WTC11 (cell line): ENCODE results near the gene ARIH1. TPM values are rescaled to one million over a fixed set of nuclear protein-coding genes. Genes with fewer than 3 reads are reported as not detected.

Experiments used
- ATAC-seq: fragments of 200-7000 bp; cut with Tn5 transposase; 2 replicates; pipeline ENCODE4 v1.10.0; 2021; ENCODE audit warnings: mild to moderate bottlenecking, moderate library complexity
- CTCF ChIA-PET: fragments of 300-600 bp; sonication (Branson Sonifier 250); formaldehyde crosslinking; loops from one replicate; lab custom pipeline; 2021; ENCODE audit warnings: antibody characterized with exemption; lab: Charles Lee
- POLR2A ChIA-PET: fragments of 350-600 bp; sonication (Branson Sonifier 250); formaldehyde crosslinking; loops from one replicate; lab custom pipeline; 2021; ENCODE audit warnings: antibody characterized with exemption; lab: Charles Lee
- DNase-seq: peaks from one replicate; pipeline ENCODE4 v3.0.0; 2021; ENCODE audit warnings: low spot score
- H3K27ac Mint-ChIP-seq: 2 replicates; pipeline ENCODE4 v1.8.0; 2021; ENCODE audit warnings: mixed read lengths
- H3K27me3 Mint-ChIP-seq: 2 replicates; pipeline ENCODE4 v1.8.0; 2021; ENCODE audit warnings: low read depth, mild to moderate bottlenecking, moderate library complexity, mixed read lengths
- H3K36me3 Mint-ChIP-seq: 2 replicates; pipeline ENCODE4 v1.8.0; 2021; ENCODE audit warnings: mixed read lengths
- H3K4me1 Mint-ChIP-seq: 2 replicates; pipeline ENCODE4 v1.8.0; 2022; ENCODE audit warnings: mixed read lengths
- H3K4me3 Mint-ChIP-seq: 2 replicates; pipeline ENCODE4 v1.8.0; 2021; ENCODE audit warnings: mild to moderate bottlenecking, moderate library complexity, mixed read lengths
- H3K9me3 Mint-ChIP-seq: 2 replicates; pipeline ENCODE4 v1.8.0; 2021; ENCODE audit warnings: mixed read lengths
- EMX1 ChIP-seq: fragments of 250-450 bp; sonication (Bioruptor Pico); IDR thresholded peaks from 2 replicates; pipeline ENCODE4 v1.8.0; 2021; ENCODE audit warnings: mild to moderate bottlenecking
- GTF2I ChIP-seq: fragments of 250-450 bp; sonication (Bioruptor Pico); conservative IDR thresholded peaks from 2 replicates; pipeline ENCODE4 v1.4.0; 2021; ENCODE audit warnings: mild to moderate bottlenecking
- JAZF1 ChIP-seq: fragments of 250-450 bp; sonication (Bioruptor Pico); IDR thresholded peaks from 2 replicates; pipeline ENCODE4 v1.9.0; 2021; ENCODE audit warnings: moderate library complexity, mild to moderate bottlenecking, inconsistent platforms
- JUN ChIP-seq: sonication (generic); formaldehyde crosslinking; IDR thresholded peaks from 2 replicates; pipeline ENCODE4 v1.8.0; 2023; ENCODE audit warnings: mild to moderate bottlenecking, missing genetic modification reagents
- NR2C2 ChIP-seq: sonication (generic); formaldehyde crosslinking; IDR thresholded peaks from 2 replicates; pipeline ENCODE4 v1.8.0; 2022; ENCODE audit warnings: mild to moderate bottlenecking, missing genetic modification reagents
- PRRX2 ChIP-seq: fragments of 250-450 bp; sonication (Bioruptor Pico); IDR thresholded peaks from 2 replicates; pipeline ENCODE4 v1.8.0; 2021; ENCODE audit warnings: mild to moderate bottlenecking
- SMAD3 ChIP-seq: sonication (generic); formaldehyde crosslinking; IDR thresholded peaks from 2 replicates; pipeline ENCODE4 v1.8.0; 2022; ENCODE audit warnings: missing genetic modification reagents, mild to moderate bottlenecking, borderline replicate concordance
- ZNF121 ChIP-seq: sonication (generic); formaldehyde crosslinking; IDR thresholded peaks from 2 replicates; pipeline ENCODE4 v1.8.0; 2023; ENCODE audit warnings: missing genetic modification reagents
- ZNF138 ChIP-seq: sonication (generic); formaldehyde crosslinking; conservative IDR thresholded peaks from 2 replicates; pipeline ENCODE4 v1.8.1; 2022; ENCODE audit warnings: mild to moderate bottlenecking, moderate library complexity, missing genetic modification reagents
- ZNF232 ChIP-seq: sonication (generic); formaldehyde crosslinking; IDR thresholded peaks from 2 replicates; pipeline ENCODE4 v1.8.0; 2022; ENCODE audit warnings: mild to moderate bottlenecking, missing genetic modification reagents
- ZNF416 ChIP-seq: fragments of 250-450 bp; sonication (Bioruptor Pico); IDR thresholded peaks from 2 replicates; pipeline ENCODE4 v1.9.0; 2021; ENCODE audit warnings: mild to moderate bottlenecking, inconsistent platforms
- total RNA-seq: library from RNA; stranded (reverse); gene quantifications from 3 replicates; pipeline ENCODE4 v1.2.3, GENCODE V29; 2021
- TF ChIP-seq, protein P1 (sequence below): sonication (generic); formaldehyde crosslinking; IDR thresholded peaks from 2 replicates; pipeline ENCODE4 v1.8.0; 2023; ENCODE audit warnings: missing genetic modification reagents, mild to moderate bottlenecking, borderline replicate concordance
- TF ChIP-seq, protein P2 (sequence below): sonication (generic); formaldehyde crosslinking; IDR thresholded peaks from 2 replicates; pipeline ENCODE4 v1.8.1; 2022; ENCODE audit warnings: low read depth, missing genetic modification reagents, borderline replicate concordance
- TF ChIP-seq, protein P3 (sequence below): sonication (generic); formaldehyde crosslinking; conservative IDR thresholded peaks from 2 replicates; pipeline ENCODE4 v1.8.1; 2023; ENCODE audit warnings: mild to moderate bottlenecking, low read depth, missing genetic modification reagents, moderate library complexity
- TF ChIP-seq, protein P4 (sequence below): sonication (generic); formaldehyde crosslinking; IDR thresholded peaks from 2 replicates; pipeline ENCODE4 v1.8.1; 2022; ENCODE audit warnings: low read depth, mild to moderate bottlenecking, moderate library complexity, missing genetic modification reagents, borderline replicate concordance

ARIH1 gene
- total RNA-seq, 1 experiment from 2014 or later = 198 TPM

DNA sequence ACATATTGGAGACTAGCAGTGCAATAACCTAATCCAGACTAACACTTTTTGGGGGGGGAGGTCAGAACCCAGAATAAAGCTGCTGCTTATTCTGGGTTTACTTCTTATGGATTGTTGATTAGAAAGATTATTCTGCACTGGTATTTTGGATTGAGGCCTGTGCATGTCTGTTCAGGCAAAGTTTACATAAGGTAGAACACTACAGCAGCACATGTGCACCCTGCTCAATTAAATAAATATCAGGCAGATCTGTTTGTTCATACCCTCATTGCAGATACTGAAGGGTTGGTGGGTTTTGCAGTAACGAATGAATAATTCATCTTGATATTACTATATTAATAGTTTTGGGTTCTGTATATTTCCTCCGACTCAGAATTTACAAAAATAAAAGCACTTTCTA is 19.1 kb downstream of the ARIH1 start:
- TF ChIP-seq GTF2I (CRISPR knock-in tag) = no peak
- no peak for TF ChIP-seq ZNF121
- TF ChIP-seq JUN (CRISPR knock-in tag) = no peak
- TF ChIP-seq, protein P1, sequence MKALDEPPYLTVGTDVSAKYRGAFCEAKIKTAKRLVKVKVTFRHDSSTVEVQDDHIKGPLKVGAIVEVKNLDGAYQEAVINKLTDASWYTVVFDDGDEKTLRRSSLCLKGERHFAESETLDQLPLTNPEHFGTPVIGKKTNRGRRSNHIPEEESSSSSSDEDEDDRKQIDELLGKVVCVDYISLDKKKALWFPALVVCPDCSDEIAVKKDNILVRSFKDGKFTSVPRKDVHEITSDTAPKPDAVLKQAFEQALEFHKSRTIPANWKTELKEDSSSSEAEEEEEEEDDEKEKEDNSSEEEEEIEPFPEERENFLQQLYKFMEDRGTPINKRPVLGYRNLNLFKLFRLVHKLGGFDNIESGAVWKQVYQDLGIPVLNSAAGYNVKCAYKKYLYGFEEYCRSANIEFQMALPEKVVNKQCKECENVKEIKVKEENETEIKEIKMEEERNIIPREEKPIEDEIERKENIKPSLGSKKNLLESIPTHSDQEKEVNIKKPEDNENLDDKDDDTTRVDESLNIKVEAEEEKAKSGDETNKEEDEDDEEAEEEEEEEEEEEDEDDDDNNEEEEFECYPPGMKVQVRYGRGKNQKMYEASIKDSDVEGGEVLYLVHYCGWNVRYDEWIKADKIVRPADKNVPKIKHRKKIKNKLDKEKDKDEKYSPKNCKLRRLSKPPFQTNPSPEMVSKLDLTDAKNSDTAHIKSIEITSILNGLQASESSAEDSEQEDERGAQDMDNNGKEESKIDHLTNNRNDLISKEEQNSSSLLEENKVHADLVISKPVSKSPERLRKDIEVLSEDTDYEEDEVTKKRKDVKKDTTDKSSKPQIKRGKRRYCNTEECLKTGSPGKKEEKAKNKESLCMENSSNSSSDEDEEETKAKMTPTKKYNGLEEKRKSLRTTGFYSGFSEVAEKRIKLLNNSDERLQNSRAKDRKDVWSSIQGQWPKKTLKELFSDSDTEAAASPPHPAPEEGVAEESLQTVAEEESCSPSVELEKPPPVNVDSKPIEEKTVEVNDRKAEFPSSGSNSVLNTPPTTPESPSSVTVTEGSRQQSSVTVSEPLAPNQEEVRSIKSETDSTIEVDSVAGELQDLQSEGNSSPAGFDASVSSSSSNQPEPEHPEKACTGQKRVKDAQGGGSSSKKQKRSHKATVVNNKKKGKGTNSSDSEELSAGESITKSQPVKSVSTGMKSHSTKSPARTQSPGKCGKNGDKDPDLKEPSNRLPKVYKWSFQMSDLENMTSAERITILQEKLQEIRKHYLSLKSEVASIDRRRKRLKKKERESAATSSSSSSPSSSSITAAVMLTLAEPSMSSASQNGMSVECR (CRISPR knock-in tag) = no peak
- no peak for TF ChIP-seq NR2C2 (CRISPR knock-in tag)
- TF ChIP-seq ZNF232 = no peak
- TF ChIP-seq, protein P2, sequence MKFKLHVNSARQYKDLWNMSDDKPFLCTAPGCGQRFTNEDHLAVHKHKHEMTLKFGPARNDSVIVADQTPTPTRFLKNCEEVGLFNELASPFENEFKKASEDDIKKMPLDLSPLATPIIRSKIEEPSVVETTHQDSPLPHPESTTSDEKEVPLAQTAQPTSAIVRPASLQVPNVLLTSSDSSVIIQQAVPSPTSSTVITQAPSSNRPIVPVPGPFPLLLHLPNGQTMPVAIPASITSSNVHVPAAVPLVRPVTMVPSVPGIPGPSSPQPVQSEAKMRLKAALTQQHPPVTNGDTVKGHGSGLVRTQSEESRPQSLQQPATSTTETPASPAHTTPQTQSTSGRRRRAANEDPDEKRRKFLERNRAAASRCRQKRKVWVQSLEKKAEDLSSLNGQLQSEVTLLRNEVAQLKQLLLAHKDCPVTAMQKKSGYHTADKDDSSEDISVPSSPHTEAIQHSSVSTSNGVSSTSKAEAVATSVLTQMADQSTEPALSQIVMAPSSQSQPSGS (CRISPR knock-in tag) = no peak
- no peak for TF ChIP-seq JAZF1
- TF ChIP-seq ZNF138 (CRISPR knock-in tag) = no peak
- no peak for TF ChIP-seq PRRX2 (CRISPR knock-in tag)
- TF ChIP-seq, protein P3, sequence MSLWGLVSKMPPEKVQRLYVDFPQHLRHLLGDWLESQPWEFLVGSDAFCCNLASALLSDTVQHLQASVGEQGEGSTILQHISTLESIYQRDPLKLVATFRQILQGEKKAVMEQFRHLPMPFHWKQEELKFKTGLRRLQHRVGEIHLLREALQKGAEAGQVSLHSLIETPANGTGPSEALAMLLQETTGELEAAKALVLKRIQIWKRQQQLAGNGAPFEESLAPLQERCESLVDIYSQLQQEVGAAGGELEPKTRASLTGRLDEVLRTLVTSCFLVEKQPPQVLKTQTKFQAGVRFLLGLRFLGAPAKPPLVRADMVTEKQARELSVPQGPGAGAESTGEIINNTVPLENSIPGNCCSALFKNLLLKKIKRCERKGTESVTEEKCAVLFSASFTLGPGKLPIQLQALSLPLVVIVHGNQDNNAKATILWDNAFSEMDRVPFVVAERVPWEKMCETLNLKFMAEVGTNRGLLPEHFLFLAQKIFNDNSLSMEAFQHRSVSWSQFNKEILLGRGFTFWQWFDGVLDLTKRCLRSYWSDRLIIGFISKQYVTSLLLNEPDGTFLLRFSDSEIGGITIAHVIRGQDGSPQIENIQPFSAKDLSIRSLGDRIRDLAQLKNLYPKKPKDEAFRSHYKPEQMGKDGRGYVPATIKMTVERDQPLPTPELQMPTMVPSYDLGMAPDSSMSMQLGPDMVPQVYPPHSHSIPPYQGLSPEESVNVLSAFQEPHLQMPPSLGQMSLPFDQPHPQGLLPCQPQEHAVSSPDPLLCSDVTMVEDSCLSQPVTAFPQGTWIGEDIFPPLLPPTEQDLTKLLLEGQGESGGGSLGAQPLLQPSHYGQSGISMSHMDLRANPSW (CRISPR knock-in tag) = no peak
- TF ChIP-seq, protein P4, sequence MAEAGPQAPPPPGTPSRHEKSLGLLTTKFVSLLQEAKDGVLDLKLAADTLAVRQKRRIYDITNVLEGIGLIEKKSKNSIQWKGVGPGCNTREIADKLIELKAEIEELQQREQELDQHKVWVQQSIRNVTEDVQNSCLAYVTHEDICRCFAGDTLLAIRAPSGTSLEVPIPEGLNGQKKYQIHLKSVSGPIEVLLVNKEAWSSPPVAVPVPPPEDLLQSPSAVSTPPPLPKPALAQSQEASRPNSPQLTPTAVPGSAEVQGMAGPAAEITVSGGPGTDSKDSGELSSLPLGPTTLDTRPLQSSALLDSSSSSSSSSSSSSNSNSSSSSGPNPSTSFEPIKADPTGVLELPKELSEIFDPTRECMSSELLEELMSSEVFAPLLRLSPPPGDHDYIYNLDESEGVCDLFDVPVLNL (CRISPR knock-in tag) = no peak
- POLR2A ChIA-PET = no interaction called here
- Mint-ChIP-seq H3K27me3 (no peaks in the 10 kb centered on the region), H3K27ac (no peak overlapping the region), H3K36me3 (peaks cover 4% of the 10 kb centered on the region; the same call in 1 of the 2 replicates), H3K4me3 (no peak overlapping the region), H3K9me3 (no peaks in the 10 kb centered on the region), H3K4me1 (peaks cover 38% of the 10 kb centered on the region)
- CTCF ChIA-PET = no interaction called here
- DNase-seq = no peak
- ATAC-seq = no peak

DNA sequence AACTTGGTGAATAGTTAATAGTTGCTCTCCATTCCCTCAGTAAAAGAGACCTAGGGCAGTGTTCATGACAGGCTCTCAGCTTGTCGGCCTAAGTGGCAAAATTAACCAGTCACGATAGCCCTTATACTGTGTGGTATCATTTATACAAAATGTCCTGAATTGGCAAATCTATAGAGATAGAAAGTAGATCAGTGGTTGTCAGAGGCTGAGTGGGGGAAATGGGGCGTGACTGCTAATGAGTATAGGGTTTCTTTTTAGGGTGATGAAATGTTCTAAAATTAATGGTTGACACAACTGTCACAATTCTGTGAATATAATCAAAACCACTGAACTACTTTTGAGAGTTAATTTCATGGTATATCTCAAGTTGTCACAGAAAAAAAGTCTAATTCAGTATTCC is 20.9 kb downstream of the ARIH1 start:
- ChIA-PET CTCF (interaction anchor here (0.7 to 1.5 kb wide), 2 partner anchors 9 to 227 kb away, joined by 4 to 6 read pairs; no protein-coding TSS in a partner anchor), POLR2A (interaction anchor here (0.9 kb wide), 1 partner anchor 11 kb away, joined by 3 read pairs; no protein-coding TSS in a partner anchor)
- Mint-ChIP-seq H3K9me3 (no peaks in the 10 kb centered on the region), H3K4me1 (peaks cover 38% of the 10 kb centered on the region), H3K27me3 (no peaks in the 10 kb centered on the region), H3K4me3 (no peak overlapping the region), H3K36me3 (peaks cover 9% of the 10 kb centered on the region), H3K27ac (no peak overlapping the region; the same call in 1 of the 2 replicates)
- no peak for ATAC-seq
- no peak for DNase-seq
- TF ChIP-seq SMAD3 (CRISPR knock-in tag) (no peak), EMX1 (no peak), ZNF416 (CRISPR knock-in tag) (no peak), JAZF1 (no peak)
